GM19023 (cell line): ENCODE data around the gene ATG16L2.
"Not testable (repeated sequence)": the region's sequence is repeated elsewhere in the genome, so short reads cannot be mapped to it uniquely, and the experiment has no call there.

ENCODE experiments used
- ATAC-seq: cut with Tn5 transposase; IDR thresholded peaks from one replicate; pipeline ENCODE4 v1.9.1; 2021; ENCODE audit warnings: mild to moderate bottlenecking, moderate library complexity; ENCODE audit not compliant: unreplicated experiment

Gene ATG16L2

GRCh38 chr11:72778535-72779494 lies 35.4 kb upstream of the ATG16L2 start:
- ATAC-seq = no peak

DNA sequence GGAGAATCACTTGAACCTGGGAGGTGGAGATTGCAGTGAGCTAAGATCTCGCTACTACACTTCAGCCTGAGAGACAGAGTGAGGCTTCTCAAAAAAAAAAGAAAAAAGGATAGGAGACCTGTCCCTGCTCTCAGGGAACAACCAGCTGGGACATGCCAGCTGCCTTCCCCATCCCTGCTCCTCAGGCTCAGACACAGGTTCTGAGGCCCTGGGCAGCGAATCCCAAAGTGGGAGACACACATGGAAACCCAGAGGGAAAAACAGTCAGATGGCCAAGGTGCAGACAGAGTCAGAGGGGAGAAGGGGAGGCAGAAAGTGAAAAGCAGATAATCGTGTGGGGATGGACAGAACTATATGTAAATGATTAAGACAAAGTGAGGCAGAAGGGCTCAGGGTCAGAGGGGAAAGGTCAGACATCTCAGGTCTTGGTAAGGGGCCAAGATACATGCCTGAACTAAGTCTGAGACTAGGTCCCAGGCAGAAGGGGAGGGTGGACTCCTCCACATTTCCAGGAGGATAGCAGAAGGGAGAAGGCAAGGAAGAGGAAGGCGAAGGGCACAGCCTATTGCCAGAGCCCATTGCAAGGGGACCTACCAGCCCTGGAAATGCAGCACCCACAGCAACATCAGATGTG lies 34.6 kb upstream of the ATG16L2 start:
- ATAC-seq = no peak

- ATAC-seq = no peak
Observed at GRCh38 chr11:72780296-72781062, 33.7 kb upstream of the ATG16L2 start.

DNA sequence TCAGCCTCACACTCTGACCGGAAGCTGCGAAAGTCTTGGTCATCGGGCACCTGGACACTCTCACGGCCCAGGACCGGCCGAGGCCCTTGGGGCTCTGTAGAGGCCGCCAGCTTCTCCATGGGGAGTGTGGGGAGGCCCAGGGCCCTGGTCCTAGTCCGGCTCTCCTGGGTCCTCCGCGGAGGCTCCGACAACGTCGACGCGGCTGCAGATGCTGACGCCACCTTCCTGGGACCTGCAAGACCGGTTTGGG lies 33.2 kb upstream of the ATG16L2 start:
- ATAC-seq = no peak

DNA sequence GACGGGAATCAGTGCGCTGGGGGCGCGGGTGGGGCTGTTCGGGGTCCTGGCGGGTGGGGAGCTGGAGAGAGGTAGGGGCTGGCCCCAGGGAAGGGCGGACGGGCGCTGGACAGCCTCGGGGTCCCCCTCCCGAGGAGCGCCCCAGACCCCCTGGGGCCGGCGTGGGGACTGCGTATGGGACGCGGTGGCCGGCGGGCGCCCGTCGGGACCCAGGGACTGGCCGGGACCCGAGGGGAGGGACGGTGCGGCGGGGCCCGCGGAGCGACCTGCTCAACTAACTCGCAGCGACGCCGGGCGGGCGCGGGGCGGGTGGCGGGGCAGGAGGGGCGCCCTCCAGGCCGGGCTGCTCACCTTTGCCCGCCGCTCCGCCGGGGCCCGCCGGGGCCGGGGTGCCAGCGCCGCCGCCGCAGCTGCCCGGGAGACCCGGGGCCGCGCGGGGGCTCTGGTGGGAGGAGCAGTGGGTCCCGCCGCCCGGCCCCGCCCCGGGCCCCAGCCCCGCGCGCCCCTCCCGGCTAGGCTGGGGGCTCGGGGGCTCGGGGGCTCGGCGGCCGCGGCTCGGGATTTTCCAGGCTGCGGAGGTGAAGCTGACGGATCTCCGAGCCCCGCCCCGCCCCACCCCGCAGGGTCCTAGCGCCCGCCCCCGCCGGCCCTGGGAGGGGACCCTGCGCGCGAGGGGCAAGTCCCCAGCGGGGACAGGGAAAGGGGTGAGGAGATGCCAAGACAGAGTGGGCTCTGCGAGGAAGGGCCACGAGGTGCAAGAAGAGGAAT lies 32.7 kb upstream of the ATG16L2 start:
- no peak for ATAC-seq

- no peak for ATAC-seq
Observed at GRCh38 chr11:72782081-72782920, 31.9 kb upstream of the ATG16L2 start.

DNA sequence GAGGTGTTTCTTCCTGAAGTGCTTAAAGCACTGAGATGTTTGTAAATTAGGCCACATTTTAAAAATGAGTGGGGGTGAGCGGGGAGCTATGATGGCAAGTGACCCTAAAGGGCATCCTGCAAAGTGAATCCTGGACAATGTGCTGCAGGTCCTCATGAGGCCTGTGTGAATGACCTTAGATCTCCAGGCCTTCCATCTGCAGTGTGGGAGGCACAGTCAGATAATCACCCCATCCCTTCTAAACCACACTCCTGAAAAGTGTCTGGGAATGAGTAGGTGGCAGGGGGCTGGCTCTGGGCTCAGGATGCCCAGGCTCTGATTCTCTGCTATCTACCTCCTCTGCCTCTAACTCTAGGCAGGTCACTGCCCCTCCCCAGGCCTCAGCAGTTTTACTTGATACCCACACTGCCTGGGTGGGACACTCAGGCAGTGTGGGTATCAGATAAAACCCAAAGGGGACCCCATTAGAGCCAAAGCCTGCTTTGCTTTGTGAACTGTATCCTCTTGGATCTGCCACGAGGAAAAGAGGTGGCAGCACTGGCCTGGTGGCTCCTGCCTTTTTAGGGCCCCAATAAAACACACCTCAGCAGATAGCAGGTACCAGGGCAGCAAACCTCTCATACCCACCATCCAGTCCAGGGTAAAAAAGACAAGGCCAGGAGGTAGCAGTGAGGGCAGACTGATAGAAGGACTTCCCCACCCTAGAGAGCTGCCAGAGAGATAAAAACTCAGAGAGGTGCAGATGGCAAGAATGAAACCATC lies 30.9 kb upstream of the ATG16L2 start:
- no peak for ATAC-seq

DNA sequence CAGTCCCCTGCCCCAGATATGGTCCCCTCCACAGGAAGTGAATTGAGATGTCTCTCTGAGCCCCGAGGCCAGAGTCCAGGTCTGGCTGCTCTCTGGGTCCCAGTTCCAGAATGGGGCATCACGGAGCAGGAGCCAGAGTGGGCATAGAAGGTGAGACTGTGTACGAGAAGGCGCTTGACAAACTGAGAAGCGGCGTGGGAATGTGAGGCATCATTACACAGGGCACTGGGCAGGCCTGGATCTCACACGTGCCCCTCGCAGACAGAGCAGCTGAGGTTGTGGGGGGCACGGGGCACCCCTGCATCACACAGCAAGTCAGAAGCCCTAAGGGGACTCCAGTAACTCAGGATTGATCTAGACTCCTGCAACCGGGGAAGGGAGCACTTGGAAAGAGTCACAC lies 29.5 kb upstream of the ATG16L2 start:
- no peak for ATAC-seq

DNA sequence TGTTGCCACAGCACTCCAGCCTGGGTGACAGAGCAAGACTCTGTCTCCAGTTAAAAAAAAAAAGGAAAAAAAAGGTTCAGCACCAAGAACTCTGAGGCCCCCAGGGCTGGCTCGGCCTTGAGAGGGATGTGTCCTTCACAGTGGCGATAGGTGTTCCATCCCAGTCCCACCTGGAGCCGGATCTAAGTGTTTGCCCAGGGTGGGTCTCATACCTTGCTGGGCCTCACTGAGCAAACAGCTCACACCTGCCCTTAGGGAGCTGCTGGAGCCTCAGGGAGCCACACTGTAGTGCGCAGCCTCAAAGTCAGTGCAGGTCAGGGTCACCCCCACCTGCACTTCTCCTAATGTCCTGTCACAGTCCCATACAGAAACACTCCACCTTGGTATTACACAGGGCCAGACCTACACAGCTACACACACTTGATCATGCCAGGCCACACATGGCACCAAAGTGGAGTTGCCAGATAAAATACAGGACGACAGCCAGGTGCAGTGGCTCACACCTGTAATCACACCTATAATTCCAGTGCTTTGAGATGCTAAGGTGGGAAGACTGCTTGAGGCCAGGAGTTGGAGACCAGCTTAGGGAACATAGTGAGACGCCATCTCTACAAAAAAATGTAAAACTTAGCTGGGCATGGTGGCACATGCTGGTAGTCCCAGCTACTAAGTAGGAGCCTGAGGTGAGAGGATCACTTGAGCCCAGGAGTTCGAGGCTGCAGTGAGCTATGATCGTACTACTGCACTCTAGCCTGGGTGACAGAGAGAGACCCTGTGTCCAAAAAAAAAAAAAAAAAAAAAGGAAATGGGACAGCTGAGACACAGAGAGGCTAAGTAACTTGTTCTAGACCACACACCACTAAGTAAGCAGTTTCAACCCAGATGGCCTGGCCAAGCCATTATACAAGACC lies 27.7 kb upstream of the ATG16L2 start:
- ATAC-seq = no peak

GRCh38 chr11:72787216-72788104 lies 26.8 kb upstream of the ATG16L2 start:
- no peak for ATAC-seq

DNA sequence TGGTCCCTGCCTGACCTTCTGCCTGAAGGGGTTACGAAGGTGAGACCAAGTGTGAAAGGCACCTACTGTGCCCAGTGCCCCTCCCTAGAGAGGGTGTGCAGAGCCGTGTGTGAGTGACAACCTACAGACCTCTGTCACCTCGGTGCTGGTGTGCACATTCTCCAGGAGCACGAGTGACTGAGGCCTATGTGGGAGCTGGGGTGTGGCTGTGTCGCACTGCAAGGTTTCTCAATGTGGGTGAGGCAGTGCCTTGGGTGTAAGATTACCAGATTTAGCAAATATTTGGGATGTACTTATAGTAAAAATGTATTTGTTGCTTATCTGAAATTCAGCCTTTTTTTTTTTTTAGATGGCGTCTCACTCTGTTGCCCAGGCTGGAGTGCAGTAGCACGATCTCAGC lies 26.0 kb upstream of the ATG16L2 start:
- no peak for ATAC-seq

GRCh38 chr11:72789493-72790131 lies 24.6 kb upstream of the ATG16L2 start:
- ATAC-seq = no peak

- ATAC-seq = not testable (repeated sequence)
Observed at GRCh38 chr11:72791228-72791627, 23.0 kb upstream of the ATG16L2 start.

GRCh38 chr11:72792437-72793021 lies 21.7 kb upstream of the ATG16L2 start:
- ATAC-seq = no peak

DNA sequence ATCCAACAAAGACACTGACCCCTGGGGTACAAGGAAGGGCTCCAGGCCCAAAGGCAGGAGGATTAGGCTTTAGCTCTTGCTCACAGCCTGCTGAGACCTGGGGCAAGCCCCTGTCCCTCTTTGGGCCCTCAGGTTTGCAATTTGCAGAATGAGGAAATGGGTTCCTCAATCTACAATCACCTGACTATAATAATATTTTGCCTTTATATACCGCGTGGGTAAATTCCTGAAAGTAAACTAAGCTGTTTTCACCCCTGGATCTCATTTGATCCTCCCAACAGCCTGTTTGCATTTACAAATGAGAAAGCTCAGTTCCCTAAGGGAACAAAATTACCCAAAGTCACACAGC lies 21.2 kb upstream of the ATG16L2 start:
- no peak for ATAC-seq
